Adrenal gland (tissue), 12 donors: Measurements from ENCODE around the gene TMEM138. TPM values are rescaled to one million over a fixed set of nuclear protein-coding genes. Genes with fewer than 3 reads are reported as not detected.

ENCODE experiments used
- DNase-seq, 7 donors: peaks; one replicate each; pipeline ENCODE4 v3.0.0-alpha.2; 2019 to 2020
- H3K27ac ChIP-seq, 5 donors: fragments of 200-600 bp; sonication (generic) in 4 of 5; 1 replicate in 3 of 5; 2 replicates in 2 of 5; pipeline versions ENCODE4 v1.5.1 to v1.8.0; 2016 to 2020; ENCODE audit warnings: mild to moderate bottlenecking in 1 of 5
- H3K27me3 ChIP-seq: fragments of 200-600 bp; 2 replicates; pipeline ENCODE4 v1.8.0; 2021
- H3K36me3 ChIP-seq, 2 donors: fragments of 200-600 bp; replicated peaks in 1 of 2; 1 replicate in 1 of 2; 2 replicates in 1 of 2; pipeline versions ENCODE4 v1.5.1 to v1.8.0; 2018 to 2022
- H3K4me1 ChIP-seq, 2 donors: fragments of 200-600 bp; replicated peaks in 1 of 2; 1 replicate in 1 of 2; 2 replicates in 1 of 2; pipeline versions ENCODE4 v1.5.1 to v1.8.0; 2018 to 2021
- H3K4me3 ChIP-seq, 4 donors: fragments of 200-600 bp; sonication (generic) in 3 of 4; one replicate each; pipeline ENCODE4 v1.5.1; 2016 to 2018
- H3K9me3 ChIP-seq, 3 donors: fragments of 200-600 bp; sonication (generic) in 1 of 3; replicated peaks in 1 of 3; 1 replicate in 2 of 3; 2 replicates in 1 of 3; pipeline versions ENCODE4 v1.5.1 to v1.8.0; 2016 to 2021
- CTCF ChIP-seq, 6 experiments: fragments of 450-650 bp in 4 of 6; fragments of 200-600 bp in 2 of 6; sonication (generic) in 1 of 6; IDR thresholded peaks; 1 replicate in 5 of 6; 2 replicates in 1 of 6; pipeline versions ENCODE4 v1.5.1 to v1.8.0; 2016 to 2021; ENCODE audit warnings: antibody characterized with exemption in 6 of 6, mild to moderate bottlenecking in 2 of 6, moderate library complexity in 1 of 6
- POLR2A ChIP-seq, 2 donors: fragments of 450-650 bp; IDR thresholded peaks; one replicate each; pipeline ENCODE4 v1.6.1; 2017; ENCODE audit warnings: antibody characterized with exemption in 2 of 2, mild to moderate bottlenecking in 2 of 2, moderate library complexity in 1 of 2
- whole genome bisulfite sequencing, 4 donors: extraction: QIAGEN DNeasy Blood & Tissue Kit in 2 of 4; methylation state at CpG; one replicate each; pipeline versions ENCODE4 v1.1.5 to v1.1.7; 2013 to 2017; 5-methylcytosine and 5-hydroxymethylcytosine counted together
- intact Hi-C, 2 donors: fragments of 100-400 bp; cut with DNase I; formaldehyde crosslinking; loops; one replicate each; pipeline versions ENCODE4 v1.14.1 to v1.15.0; 2022 to 2023
- polyA plus RNA-seq, 3 donors: library from polyadenylated mRNA; stranded (reverse); fragments of 200-250 nt in 2 of 3; fragments of 350-450 nt in 1 of 3; fragmentation: Illumina TruSeq in 1 of 3; extraction: RNeasy Lipid Tissue Mini Kit (QIAGEN cat#74804) in 1 of 3; gene quantifications; one replicate each; pipeline ENCODE4 v1.2.3, GENCODE V29; 2013 to 2014
- total RNA-seq, 9 donors: library from RNA; depleted of rRNA in 4 of 9; stranded (reverse); fragments of >200 nt in 4 of 9; fragments of 120-200 nt in 1 of 9; fragmentation: NEBNext Ultra II Directional in 1 of 9; extraction: Animal tissue kit (Norgen Biotek cat#: 25700) in 1 of 9; gene quantifications; one replicate each; pipeline versions ENCODE4 v1.1.0 to v1.2.4, GENCODE V29; 2013 to 2023
- donor health status: healthy with polysubstance abuse.
- donor health status: Bipolar disorder and iron deficiency.
- donor health status: DM: yes; HTN: yes; CAD: no.
- donor health status: DM: no; HTN: no; CAD: no.
- donor health status: DM: no; HTN: no; CAD: no.
- donor health status: DM: yes; HTN: yes; CAD: no.

TMEM138 gene
- total and polyA plus RNA-seq, 12 donors, result 79.4 to 276 (median 147) TPM

- intact Hi-C loops, result no loop called here
- Histone ChIP-seq H3K4me1 (peaks cover 38 to 67% of the 10 kb centered on the region in 2 donors), H3K4me3 (no peak overlapping the region), H3K27me3 (no peaks in the 10 kb centered on the region), H3K9me3 (no peaks in the 10 kb centered on the region), H3K36me3 (peaks cover 0 to 20% of the 10 kb centered on the region in 2 donors), H3K27ac (peak overlapping the region in 4 of 5 donors; percentile 15 to 64 (median 42))
- no peak for DNase-seq
- TF ChIP-seq POLR2A (IDR thresholded peaks at IDR 0.05) (no peak), CTCF (IDR thresholded peaks at IDR 0.05) (no peak)
- 51 to 64% (median 54%) methylated on average over 8 of the region's 8 CpGs for WGBS, 4 donors
Observed at GRCh38 chr11:61372659-61373420, 10.7 kb downstream of the TMEM138 start.

DNA sequence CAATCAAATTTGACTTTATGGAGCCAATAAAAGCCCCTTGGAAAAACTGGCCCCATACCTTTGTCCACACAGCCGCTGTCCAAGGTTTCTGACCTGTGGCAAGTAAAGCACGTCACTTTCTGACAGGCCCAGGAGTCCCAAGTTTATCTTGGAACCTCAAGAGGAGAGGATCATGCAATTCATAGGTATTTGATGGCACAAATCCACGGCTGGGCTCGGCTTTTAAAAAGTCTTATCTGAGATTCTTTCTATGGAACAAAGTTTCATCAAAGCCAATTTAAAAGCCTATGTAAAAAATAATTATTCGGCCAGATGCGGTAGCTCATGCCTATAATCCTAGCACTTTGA lies 13.6 kb downstream of the TMEM138 start:
- Histone ChIP-seq H3K27ac (no peak overlapping the region), H3K9me3 (no peaks in the 10 kb centered on the region), H3K4me3 (no peak overlapping the region), H3K27me3 (no peaks in the 10 kb centered on the region), H3K4me1 (peaks cover 20 to 47% of the 10 kb centered on the region in 2 donors), H3K36me3 (peaks cover 0 to 5% of the 10 kb centered on the region in 2 donors)
- WGBS, 4 donors, result 69 to 88% (median 73%) methylated on average over 6 of the region's 6 CpGs
- intact Hi-C loops, result no loop called here
- no peak for DNase-seq
- no peak for TF ChIP-seq CTCF (IDR thresholded peaks at IDR 0.05)
- TF ChIP-seq POLR2A (IDR thresholded peaks at IDR 0.05), result no peak

DNA sequence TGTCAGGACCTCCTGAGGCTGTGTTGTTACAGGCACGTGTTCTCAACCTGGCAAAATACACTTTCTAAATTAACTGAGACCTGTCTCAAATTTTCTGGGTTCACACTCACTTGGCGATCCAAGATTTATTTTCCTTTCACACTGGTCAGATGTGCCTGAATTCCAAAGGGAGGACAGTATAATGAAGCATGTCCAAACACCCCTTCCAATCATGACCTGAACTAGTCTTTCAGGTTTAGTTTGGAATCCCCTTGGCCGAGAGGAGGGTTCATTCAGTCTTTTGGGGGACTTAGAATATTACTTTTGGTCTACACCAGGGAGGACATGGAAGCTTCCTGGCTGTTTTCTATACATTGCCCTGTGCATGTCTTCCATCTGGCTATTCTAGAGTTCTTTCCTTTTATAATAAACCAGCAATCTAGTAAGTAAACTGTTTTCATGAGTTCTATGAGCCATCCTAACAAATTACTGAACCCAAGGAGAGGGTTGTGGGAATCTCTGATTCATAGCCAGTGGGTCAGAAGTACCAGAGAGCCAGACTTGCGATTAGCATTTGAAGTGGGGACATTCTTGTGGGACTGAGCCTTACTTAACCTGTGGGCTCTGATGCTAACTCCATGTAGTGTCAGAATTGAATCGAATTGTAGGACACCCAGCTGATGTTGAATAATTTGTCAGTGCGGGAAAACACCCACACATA lies 15.4 kb downstream of the TMEM138 start:
- intact Hi-C loops, result no loop called here
- TF ChIP-seq POLR2A (IDR thresholded peaks at IDR 0.05), result no peak
- TF ChIP-seq CTCF (IDR thresholded peaks at IDR 0.05), result no peak
- 91 to 96% (median 95%) methylated on average over 6 of the region's 6 CpGs for WGBS, 4 donors
- Histone ChIP-seq H3K27me3 (no peaks in the 10 kb centered on the region), H3K27ac (peak overlapping the region; percentile 43 to 85 (median 66)), H3K4me1 (peaks cover 19 to 39% of the 10 kb centered on the region in 2 donors), H3K36me3 (peaks cover 0 to 5% of the 10 kb centered on the region in 2 donors), H3K4me3 (no peak overlapping the region), H3K9me3 (no peaks in the 10 kb centered on the region)
- no peak for DNase-seq

GRCh38 chr11:61378713-61379313 lies 16.6 kb downstream of the TMEM138 start:
- intact Hi-C loops, result no loop called here
- H3K27me3 ChIP-seq, result no peaks in the 10 kb centered on the region
- 63 to 77% (median 72%) methylated on average over 5 of the region's 5 CpGs for WGBS, 4 donors
- H3K9me3 ChIP-seq, result no peaks in the 10 kb centered on the region
- H3K4me1 ChIP-seq, result peaks cover 15 to 27% of the 10 kb centered on the region in 2 donors
- H3K4me3 ChIP-seq, result no peak overlapping the region
- TF ChIP-seq POLR2A (IDR thresholded peaks at IDR 0.05) (no peak), CTCF (IDR thresholded peaks at IDR 0.05) (no peak)
- peak; percentile 54 to 86 (median 75) for DNase-seq
- H3K27ac ChIP-seq, result peak overlapping the region; percentile 66 to 85 (median 81)
- peaks cover 0 to 5% of the 10 kb centered on the region in 2 donors for H3K36me3 ChIP-seq
